ENCODE data around the gene PRR33. TPM values are rescaled to one million over a fixed set of nuclear protein-coding genes. Genes with fewer than 3 reads are reported as not detected.

Gene PRR33
- total RNA-seq, 4 donors from 2014 or later: not detected

- Histone ChIP-seq H3K27ac (no peak overlapping the region), H3K4me1 (peaks cover 0 to 28% (median 0%) of the 10 kb centered on the region in 3 donors), H3K9me3 (no peaks in the 10 kb centered on the region), H3K27me3 (no peaks in the 10 kb centered on the region), H3K36me3 (no peaks in the 10 kb centered on the region), H3K4me3 (no peak overlapping the region)
- 79 to 100% methylated on average over 3 to 4 of the region's 37 CpGs for WGBS, 2 donors (ENCODE audit: low coverage in 1 of 2)
- TF ChIP-seq POLR2AphosphoS5 (IDR thresholded peaks at IDR 0.05): no peak
- TF ChIP-seq POLR2A (IDR thresholded peaks at IDR 0.05): no peak
- no peak for TF ChIP-seq EP300 (IDR thresholded peaks at IDR 0.05)
- TF ChIP-seq CTCF (IDR thresholded peaks at IDR 0.05): no peak
- no peak for ATAC-seq
Measured at GRCh38 chr11:1840780-1841480, 50.8 kb downstream of the PRR33 start.

- TF ChIP-seq POLR2AphosphoS5 (IDR thresholded peaks at IDR 0.05): no peak
- TF ChIP-seq EP300 (IDR thresholded peaks at IDR 0.05): no peak
- no peak for TF ChIP-seq CTCF (IDR thresholded peaks at IDR 0.05)
- no peak for TF ChIP-seq POLR2A (IDR thresholded peaks at IDR 0.05)
- peak; percentile 39 for ATAC-seq
- Histone ChIP-seq H3K4me1 (peaks cover 0 to 27% (median 0%) of the 10 kb centered on the region in 3 donors), H3K27ac (peak overlapping the region in 2 of 4 donors; percentile 37 to 56), H3K36me3 (no peaks in the 10 kb centered on the region), H3K27me3 (no peaks in the 10 kb centered on the region), H3K4me3 (peak overlapping the region in 1 of 2 donors; percentile 16), H3K9me3 (no peaks in the 10 kb centered on the region)
- 60 to 100% methylated on average over 2 to 3 of the region's 26 CpGs for WGBS, 2 donors (ENCODE audit: low coverage in 1 of 2)
Measured at GRCh38 chr11:1839924-1840779, 51.5 kb downstream of the PRR33 start.

- Histone ChIP-seq H3K4me1 (peaks cover 0 to 19% (median 0%) of the 10 kb centered on the region in 3 donors), H3K27ac (peak overlapping the region in 1 of 4 donors; percentile 16), H3K4me3 (no peak overlapping the region), H3K27me3 (peaks cover 6% of the 10 kb centered on the region), H3K9me3 (no peaks in the 10 kb centered on the region), H3K36me3 (no peaks in the 10 kb centered on the region)
- ATAC-seq: no peak
- TF ChIP-seq POLR2A (IDR thresholded peaks at IDR 0.05) (no peak), EP300 (IDR thresholded peaks at IDR 0.05) (no peak), POLR2AphosphoS5 (IDR thresholded peaks at IDR 0.05) (no peak), CTCF (IDR thresholded peaks at IDR 0.05) (no peak)
- 40 to 80% methylated on average over 1 of the region's 12 CpGs for WGBS, 2 donors (ENCODE audit: low coverage in 1 of 2)
Measured at GRCh38 chr11:1839204-1839923, 52.3 kb downstream of the PRR33 start.

- Histone ChIP-seq H3K27me3 (peaks cover 10% of the 10 kb centered on the region), H3K9me3 (no peaks in the 10 kb centered on the region), H3K27ac (peak within 1 kb of the TSS in 1 of 4 donors; percentile 16), H3K4me1 (peaks cover 0 to 13% (median 0%) of the 10 kb centered on the region in 3 donors), H3K36me3 (no peaks in the 10 kb centered on the region), H3K4me3 (no peak within 1 kb of the TSS)
- TF ChIP-seq EP300 (IDR thresholded peaks at IDR 0.05) (no peak), CTCF (IDR thresholded peaks at IDR 0.05) (no peak), POLR2AphosphoS5 (IDR thresholded peaks at IDR 0.05) (no peak), POLR2A (IDR thresholded peaks at IDR 0.05) (no peak)
- no CpG with 5 or more reads among the region's 32 CpGs for WGBS, 2 donors (ENCODE audit: low coverage in 1 of 2)
- ATAC-seq: no peak
Measured at GRCh38 chr11:1838426-1839144, 53.1 kb downstream of the PRR33 start, which contains the start of gene TNNI2. TNNI2 (plus strand) TSS chr11:1838981; CDS start chr11:1839697, 716 bp downstream.
